GM21447 (cell line): Measurements from ENCODE around the gene RPS6KB2.
A peak's percentile ranks its signal among the peaks of the same experiment; 100 is the strongest.
"Not testable (repeated sequence)": the region's sequence is repeated elsewhere in the genome, so short reads cannot be mapped to it uniquely, and the experiment has no call there.

Experiments used
- ATAC-seq: cut with Tn5 transposase; IDR thresholded peaks from one replicate; pipeline ENCODE4 v1.9.1; 2021; ENCODE audit not compliant: unreplicated experiment

RPS6KB2 gene

GRCh38 chr11:67397536-67397935, 30.8 kb upstream of the RPS6KB2 start:
- no peak for ATAC-seq

GRCh38 chr11:67397986-67398660, 30.2 kb upstream of the RPS6KB2 start:
- no peak for ATAC-seq

- ATAC-seq, result no peak
Observed at GRCh38 chr11:67398661-67399563, 29.4 kb upstream of the RPS6KB2 start.

GRCh38 chr11:67400251-67400941, 27.9 kb upstream of the RPS6KB2 start:
- ATAC-seq, result no peak

GRCh38 chr11:67400942-67401494, 27.3 kb upstream of the RPS6KB2 start:
- peak; percentile 2 for ATAC-seq

GRCh38 chr11:67401495-67402191, 26.7 kb upstream of the RPS6KB2 start, which contains the start of gene PPP1CA:
PPP1CA (minus strand) TSS chr11:67401858; CDS start chr11:67401782, 76 bp downstream.
- ATAC-seq, result peak; percentile 44

GRCh38 chr11:67402192-67402839, 26.0 kb upstream of the RPS6KB2 start:
- not testable (repeated sequence) for ATAC-seq

- ATAC-seq, result not testable (repeated sequence)
Observed at GRCh38 chr11:67403085-67403484, 25.2 kb upstream of the RPS6KB2 start.

GRCh38 chr11:67404515-67405195, 23.6 kb upstream of the RPS6KB2 start:
- no peak for ATAC-seq

- ATAC-seq, result no peak
Observed at GRCh38 chr11:67405196-67405567, 23.1 kb upstream of the RPS6KB2 start.

- no peak for ATAC-seq
Observed at GRCh38 chr11:67405688-67406339, 22.5 kb upstream of the RPS6KB2 start.

GRCh38 chr11:67406420-67406968, 21.8 kb upstream of the RPS6KB2 start:
- ATAC-seq, result no peak

GRCh38 chr11:67406969-67407687, 21.2 kb upstream of the RPS6KB2 start:
- ATAC-seq, result no peak

GRCh38 chr11:67407688-67408163, 20.6 kb upstream of the RPS6KB2 start:
- no peak for ATAC-seq

- no peak for ATAC-seq
Observed at GRCh38 chr11:67408437-67409200, 19.7 kb upstream of the RPS6KB2 start.

- no peak for ATAC-seq
Observed at GRCh38 chr11:67409261-67409666, 19.0 kb upstream of the RPS6KB2 start.

GRCh38 chr11:67409781-67410368, 18.4 kb upstream of the RPS6KB2 start:
- ATAC-seq, result no peak
